Measurements from ENCODE around the gene MYL5. TPM values are rescaled to one million over a fixed set of nuclear protein-coding genes. Genes with fewer than 3 reads are reported as not detected.
"Not testable (repeated sequence)": the region's sequence is repeated elsewhere in the genome, so short reads cannot be mapped to it uniquely, and the experiment has no call there.

MYL5 gene
- total RNA-seq, 4 donors from 2014 or later: 1.5 to 12.6 (median 3.8) TPM

DNA sequence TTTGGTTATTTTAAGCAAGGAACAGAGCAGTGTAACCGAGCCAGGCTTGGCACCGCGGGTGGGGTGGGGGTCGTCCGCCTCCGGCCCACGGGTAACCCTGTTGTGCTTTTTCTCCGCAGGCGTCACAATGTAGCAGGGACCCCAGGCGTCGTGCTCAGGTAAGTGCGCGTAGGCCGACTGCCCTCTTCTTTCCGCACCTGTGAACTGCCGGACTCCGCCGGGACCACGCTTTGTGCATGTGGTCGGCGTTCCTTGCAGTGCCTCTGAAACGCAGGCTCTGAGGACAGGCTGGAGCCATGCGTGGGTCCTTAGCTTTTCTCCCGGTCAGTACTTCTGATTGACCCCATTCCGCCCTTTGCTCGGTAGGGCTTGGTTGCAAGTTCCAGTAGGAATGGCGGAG is 56.2 kb downstream of the MYL5 start:
- WGBS, 2 donors (ENCODE audit: low coverage in 1 of 2): 99% methylated on average over 16 of the region's 27 CpGs; no CpG with 5 or more reads in 1 of the 2 donors
- Histone ChIP-seq H3K9me3 (no peaks in the 10 kb centered on the region), H3K4me1 (peaks cover 0 to 18% (median 0%) of the 10 kb centered on the region in 3 donors), H3K27ac (no peak overlapping the region), H3K36me3 (peaks cover 0 to 56% of the 10 kb centered on the region in 2 donors), H3K27me3 (no peaks in the 10 kb centered on the region), H3K4me3 (no peak overlapping the region)
- TF ChIP-seq POLR2AphosphoS5 (IDR thresholded peaks at IDR 0.05) (no peak), EP300 (IDR thresholded peaks at IDR 0.05) (no peak), POLR2A (IDR thresholded peaks at IDR 0.05) (no peak)
- TF ChIP-seq, protein P1, sequence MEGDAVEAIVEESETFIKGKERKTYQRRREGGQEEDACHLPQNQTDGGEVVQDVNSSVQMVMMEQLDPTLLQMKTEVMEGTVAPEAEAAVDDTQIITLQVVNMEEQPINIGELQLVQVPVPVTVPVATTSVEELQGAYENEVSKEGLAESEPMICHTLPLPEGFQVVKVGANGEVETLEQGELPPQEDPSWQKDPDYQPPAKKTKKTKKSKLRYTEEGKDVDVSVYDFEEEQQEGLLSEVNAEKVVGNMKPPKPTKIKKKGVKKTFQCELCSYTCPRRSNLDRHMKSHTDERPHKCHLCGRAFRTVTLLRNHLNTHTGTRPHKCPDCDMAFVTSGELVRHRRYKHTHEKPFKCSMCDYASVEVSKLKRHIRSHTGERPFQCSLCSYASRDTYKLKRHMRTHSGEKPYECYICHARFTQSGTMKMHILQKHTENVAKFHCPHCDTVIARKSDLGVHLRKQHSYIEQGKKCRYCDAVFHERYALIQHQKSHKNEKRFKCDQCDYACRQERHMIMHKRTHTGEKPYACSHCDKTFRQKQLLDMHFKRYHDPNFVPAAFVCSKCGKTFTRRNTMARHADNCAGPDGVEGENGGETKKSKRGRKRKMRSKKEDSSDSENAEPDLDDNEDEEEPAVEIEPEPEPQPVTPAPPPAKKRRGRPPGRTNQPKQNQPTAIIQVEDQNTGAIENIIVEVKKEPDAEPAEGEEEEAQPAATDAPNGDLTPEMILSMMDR (IDR thresholded peaks at IDR 0.05): no peak
- ATAC-seq: no peak

DNA sequence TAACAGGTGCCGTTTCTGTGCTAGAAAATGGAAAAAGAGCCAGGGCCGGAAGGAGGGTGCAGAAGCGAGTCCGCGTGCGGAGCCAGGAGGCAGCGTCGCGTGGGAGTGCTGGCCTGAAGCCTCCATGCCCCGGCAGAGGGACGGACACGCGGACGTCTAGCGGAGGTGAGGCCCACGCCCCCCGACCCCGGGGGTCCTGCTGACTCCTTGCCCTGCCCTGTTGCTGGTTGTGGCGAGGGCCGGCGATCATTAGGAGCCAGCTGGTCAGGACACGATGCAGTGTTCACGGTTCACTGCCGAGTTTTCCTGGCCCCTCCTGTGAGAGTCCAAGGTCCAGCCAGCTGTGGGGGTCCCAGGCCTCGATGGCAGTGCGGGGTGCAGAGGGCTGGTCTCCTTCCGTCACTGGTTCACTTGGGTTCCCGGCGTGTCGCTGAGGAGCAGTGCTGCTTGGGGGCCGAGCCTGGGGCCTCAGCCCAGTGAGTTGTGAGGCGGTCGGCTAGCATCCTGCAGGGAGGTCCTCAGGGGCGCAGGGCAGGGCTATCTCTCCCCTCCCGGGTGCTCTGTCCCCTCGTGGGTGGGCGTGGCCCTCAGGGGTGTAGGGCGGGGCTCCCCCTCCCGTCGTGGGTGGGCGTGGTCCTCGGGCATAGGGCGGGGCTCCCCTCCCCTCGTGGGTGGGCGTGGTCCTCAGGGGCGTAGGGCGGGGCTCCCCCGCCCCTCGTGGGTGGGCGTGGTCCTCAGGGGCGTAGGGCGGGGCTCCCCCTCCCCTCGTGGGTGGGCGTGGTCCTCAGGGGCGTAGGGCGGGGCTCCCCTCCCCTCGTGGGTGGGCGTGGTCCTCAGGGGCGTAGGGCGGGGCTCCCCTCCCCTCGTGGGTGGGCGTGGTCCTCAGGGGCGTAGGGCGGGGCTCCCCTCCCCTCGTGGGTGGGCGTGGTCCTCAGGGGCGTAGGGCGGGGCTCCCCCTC is 56.9 kb downstream of the MYL5 start:
- not testable (repeated sequence) for H3K27ac ChIP-seq, H3K9me3 ChIP-seq, H3K27me3 ChIP-seq, H3K4me3 ChIP-seq, ATAC-seq
- Histone ChIP-seq H3K36me3 (peaks cover 0 to 63% of the 10 kb centered on the region in 2 donors), H3K4me1 (peaks cover 0 to 11% (median 0%) of the 10 kb centered on the region in 3 donors)
- WGBS, 2 donors (ENCODE audit: low coverage in 1 of 2): 100% methylated on average over 3 to 6 of the region's 68 CpGs

Other genes starting within 250 kb of the MYL5 start
- gene ZNF721, start 175.4 kb upstream of the MYL5 start, total RNA-seq: 10 to 100 TPM; 10.2 to 25.2 (median 21.3) TPM
- 10 to 100 TPM; 19.6 to 77.0 (median 42.9) TPM for gene PIGG, start 175.3 kb upstream of the MYL5 start, total RNA-seq
- under 1 TPM in 1 of 4 donors, not detected in 3; 0.35 TPM for gene TMEM271, start 98.2 kb upstream of the MYL5 start, total RNA-seq
- gene PDE6B, start 49.0 kb upstream of the MYL5 start, total RNA-seq: 1 to 10 TPM in 3 of 4 donors, under 1 TPM in 1; 0.81 to 5.5 (median 1.8) TPM
- 100 to 1,000 TPM in 3 of 4 donors, 10 to 100 TPM in 1; 56.9 to 116 (median 106) TPM for gene ATP5ME, start 266 bp upstream of the MYL5 start, total RNA-seq
- 1 to 10 TPM; 5.2 to 8.7 (median 7.8) TPM for gene SLC49A3, start 14.6 kb downstream of the MYL5 start, total RNA-seq
- 10 to 100 TPM; 24.4 to 46.5 (median 40.7) TPM for gene PCGF3, start 31.3 kb downstream of the MYL5 start, total RNA-seq
- under 1 TPM in 3 of 4 donors, not detected in 1; 0.31 to 0.96 (median 0.54) TPM for gene CPLX1, start 151.6 kb downstream of the MYL5 start, total RNA-seq

Measured in gastroesophageal sphincter (tissue), 4 donors.